Measurements from ENCODE around the gene GREB1L. TPM values are rescaled to one million over a fixed set of nuclear protein-coding genes. Genes with fewer than 3 reads are reported as not detected.

The GREB1L gene
- total RNA-seq, 4 donors from 2014 or later = 5.1 to 17.8 (median 6.9) TPM

GRCh38 chr18:21335927-21336488 is 94.0 kb downstream of the GREB1L start:
- Histone ChIP-seq H3K27me3 (no peaks in the 10 kb centered on the region), H3K27ac (no peak overlapping the region)
- 65 to 73% methylated on average over 5 of the region's 5 CpGs for WGBS, 2 donors

GRCh38 chr18:21336846-21337245 is 94.8 kb downstream of the GREB1L start:
- Histone ChIP-seq H3K9me3 (no peaks in the 10 kb centered on the region), H3K27me3 (no peaks in the 10 kb centered on the region), H3K4me3 (no peak overlapping the region), H3K36me3 (no peaks in the 10 kb centered on the region), H3K4me1 (no peaks in the 10 kb centered on the region), H3K27ac (no peak overlapping the region)
- 92 to 94% methylated on average over 2 of the region's 2 CpGs for WGBS, 2 donors
- no peak for DNase-seq (ENCODE audit: low spot score in 2 of 2)
- TF ChIP-seq POLR2A (IDR thresholded peaks at IDR 0.05) (no peak), EP300 (IDR thresholded peaks at IDR 0.05) (no peak), CTCF (IDR thresholded peaks at IDR 0.05) (no peak)

More at GRCh38 chr18:21335927-21336488, 94.0 kb downstream of the GREB1L start:
- no peaks in the 10 kb centered on the region for H3K4me1 ChIP-seq
- no peaks in the 10 kb centered on the region for H3K9me3 ChIP-seq
- no peaks in the 10 kb centered on the region for H3K36me3 ChIP-seq
- TF ChIP-seq EP300 (IDR thresholded peaks at IDR 0.05) = no peak
- TF ChIP-seq POLR2A (IDR thresholded peaks at IDR 0.05) = no peak
- TF ChIP-seq CTCF (IDR thresholded peaks at IDR 0.05) = no peak
- no peak for DNase-seq (ENCODE audit: low spot score in 2 of 2)
- no peak overlapping the region for H3K4me3 ChIP-seq

GRCh38 chr18:21341141-21341540 is 99.1 kb downstream of the GREB1L start:
- DNase-seq (ENCODE audit: low spot score in 2 of 2) = no peak
- Histone ChIP-seq H3K9me3 (no peaks in the 10 kb centered on the region), H3K4me3 (no peak overlapping the region), H3K4me1 (no peaks in the 10 kb centered on the region), H3K36me3 (no peaks in the 10 kb centered on the region), H3K27ac (no peak overlapping the region), H3K27me3 (no peaks in the 10 kb centered on the region)
- WGBS, 2 donors = 76 to 79% methylated on average over 2 of the region's 2 CpGs
- TF ChIP-seq POLR2A (IDR thresholded peaks at IDR 0.05) = no peak
- TF ChIP-seq EP300 (IDR thresholded peaks at IDR 0.05) = no peak
- no peak for TF ChIP-seq CTCF (IDR thresholded peaks at IDR 0.05)

- no peak for TF ChIP-seq CTCF (IDR thresholded peaks at IDR 0.05)
- no peak for TF ChIP-seq POLR2A (IDR thresholded peaks at IDR 0.05)
- TF ChIP-seq EP300 (IDR thresholded peaks at IDR 0.05) = no peak
- no peaks in the 10 kb centered on the region for H3K9me3 ChIP-seq
- no peaks in the 10 kb centered on the region for H3K36me3 ChIP-seq
- H3K27me3 ChIP-seq = no peaks in the 10 kb centered on the region
- no peak for DNase-seq (ENCODE audit: low spot score in 2 of 2)
- no peaks in the 10 kb centered on the region for H3K4me1 ChIP-seq
- H3K4me3 ChIP-seq = no peak overlapping the region
- no peak overlapping the region for H3K27ac ChIP-seq
- 27 to 29% methylated on average over 1 of the region's 1 CpG for WGBS, 2 donors
Measured at GRCh38 chr18:21342372-21342771, 100.3 kb downstream of the GREB1L start.

GRCh38 chr18:21344860-21345259 is 102.8 kb downstream of the GREB1L start:
- Histone ChIP-seq H3K4me1 (no peaks in the 10 kb centered on the region), H3K36me3 (no peaks in the 10 kb centered on the region), H3K27me3 (no peaks in the 10 kb centered on the region), H3K4me3 (no peak overlapping the region), H3K27ac (no peak overlapping the region), H3K9me3 (no peaks in the 10 kb centered on the region)
- DNase-seq (ENCODE audit: low spot score in 2 of 2) = no peak
- WGBS, 2 donors = 76 to 96% methylated on average over 1 of the region's 1 CpG
- TF ChIP-seq POLR2A (IDR thresholded peaks at IDR 0.05) = no peak
- TF ChIP-seq CTCF (IDR thresholded peaks at IDR 0.05) = no peak
- no peak for TF ChIP-seq EP300 (IDR thresholded peaks at IDR 0.05)

Measured in tibial nerve (tissue), 4 donors.